ENCODE measurements around the gene BRMS1L. TPM values are rescaled to one million over a fixed set of nuclear protein-coding genes. Genes with fewer than 3 reads are reported as not detected.
A peak's percentile ranks its signal among the peaks of the same experiment; 100 is the strongest.

BRMS1L gene
- total RNA-seq, 1 donor from 2014 or later: 15.9 TPM

DNA sequence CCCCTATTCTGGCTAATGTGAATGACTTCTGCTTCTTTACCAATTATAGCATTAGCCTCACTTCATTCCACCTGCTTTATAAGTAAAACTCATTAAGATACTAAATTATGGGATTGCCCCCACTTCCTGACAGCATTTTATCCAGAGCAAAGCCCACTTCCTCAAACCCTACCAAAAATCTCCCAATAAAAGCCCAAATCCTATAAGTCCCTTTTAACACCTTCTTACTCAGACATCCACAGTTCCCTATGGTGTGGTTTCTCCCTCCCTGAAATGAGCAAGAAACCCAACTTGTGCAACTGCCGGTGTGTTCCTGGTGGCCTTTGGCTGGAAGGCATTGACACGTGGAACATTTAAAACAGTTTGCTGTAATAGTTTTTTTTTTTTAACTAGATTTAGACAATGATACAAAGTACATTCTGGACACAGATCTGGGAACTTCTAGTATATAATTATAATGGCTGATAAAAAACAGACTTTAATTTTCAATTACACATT, 53.1 kb downstream of the BRMS1L start:
- TF ChIP-seq, protein P1, sequence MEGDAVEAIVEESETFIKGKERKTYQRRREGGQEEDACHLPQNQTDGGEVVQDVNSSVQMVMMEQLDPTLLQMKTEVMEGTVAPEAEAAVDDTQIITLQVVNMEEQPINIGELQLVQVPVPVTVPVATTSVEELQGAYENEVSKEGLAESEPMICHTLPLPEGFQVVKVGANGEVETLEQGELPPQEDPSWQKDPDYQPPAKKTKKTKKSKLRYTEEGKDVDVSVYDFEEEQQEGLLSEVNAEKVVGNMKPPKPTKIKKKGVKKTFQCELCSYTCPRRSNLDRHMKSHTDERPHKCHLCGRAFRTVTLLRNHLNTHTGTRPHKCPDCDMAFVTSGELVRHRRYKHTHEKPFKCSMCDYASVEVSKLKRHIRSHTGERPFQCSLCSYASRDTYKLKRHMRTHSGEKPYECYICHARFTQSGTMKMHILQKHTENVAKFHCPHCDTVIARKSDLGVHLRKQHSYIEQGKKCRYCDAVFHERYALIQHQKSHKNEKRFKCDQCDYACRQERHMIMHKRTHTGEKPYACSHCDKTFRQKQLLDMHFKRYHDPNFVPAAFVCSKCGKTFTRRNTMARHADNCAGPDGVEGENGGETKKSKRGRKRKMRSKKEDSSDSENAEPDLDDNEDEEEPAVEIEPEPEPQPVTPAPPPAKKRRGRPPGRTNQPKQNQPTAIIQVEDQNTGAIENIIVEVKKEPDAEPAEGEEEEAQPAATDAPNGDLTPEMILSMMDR (IDR thresholded peaks at IDR 0.05; ENCODE audit: partially characterized antibody, unreplicated experiment): no peak
- Mint-ChIP-seq H3K4me3 (ENCODE audit: unreplicated experiment) (no peak overlapping the region), H3K27me3 (ENCODE audit: unreplicated experiment) (no peaks in the 10 kb centered on the region), H3K27ac (ENCODE audit: unreplicated experiment) (no peak overlapping the region), H3K4me1 (ENCODE audit: low read depth, unreplicated experiment) (no peaks in the 10 kb centered on the region), H3K36me3 (ENCODE audit: unreplicated experiment) (no peaks in the 10 kb centered on the region), H3K9me3 (ENCODE audit: unreplicated experiment) (peaks cover 4% of the 10 kb centered on the region)
- no peak for DNase-seq

DNA sequence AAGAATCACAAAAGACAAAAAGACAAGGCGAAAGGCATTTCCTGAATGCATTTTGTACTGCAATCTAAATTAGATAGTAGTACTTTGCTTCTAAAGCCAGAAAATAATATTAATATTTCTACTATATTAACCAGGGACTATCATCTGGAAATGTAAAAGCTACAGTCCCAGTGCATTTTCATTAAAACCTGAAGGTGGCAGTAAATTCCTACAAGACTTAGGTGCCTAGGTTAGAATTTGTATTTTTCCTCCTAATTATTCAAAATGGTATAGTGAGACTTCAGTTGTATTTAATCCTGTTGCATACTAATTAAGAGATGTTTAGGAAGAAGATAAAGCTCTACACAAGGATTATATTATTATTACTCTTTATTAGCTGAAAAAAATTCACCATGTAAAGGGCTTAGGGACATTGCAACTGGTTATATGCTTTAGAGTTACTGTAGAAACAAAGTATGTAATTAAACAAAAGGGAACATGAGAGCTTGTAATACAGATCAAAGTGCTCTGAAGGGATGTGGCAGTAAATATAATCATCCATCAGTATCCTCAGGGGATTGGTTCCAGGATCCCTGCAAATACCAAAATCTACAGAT, 53.6 kb downstream of the BRMS1L start:
- H3K27ac Mint-ChIP-seq (ENCODE audit: unreplicated experiment): no peak overlapping the region
- DNase-seq: no peak
- no peak overlapping the region for H3K4me3 Mint-ChIP-seq (ENCODE audit: unreplicated experiment)
- H3K4me1 Mint-ChIP-seq (ENCODE audit: low read depth, unreplicated experiment): no peaks in the 10 kb centered on the region
- peaks cover 4% of the 10 kb centered on the region for H3K9me3 Mint-ChIP-seq (ENCODE audit: unreplicated experiment)
- H3K27me3 Mint-ChIP-seq (ENCODE audit: unreplicated experiment): no peaks in the 10 kb centered on the region
- no peaks in the 10 kb centered on the region for H3K36me3 Mint-ChIP-seq (ENCODE audit: unreplicated experiment)
- TF ChIP-seq, protein P1 (IDR thresholded peaks at IDR 0.05; ENCODE audit: partially characterized antibody, unreplicated experiment): peak; percentile 39

GRCh38 chr14:35881280-35881679, 55.1 kb downstream of the BRMS1L start:
- TF ChIP-seq, protein P1 (IDR thresholded peaks at IDR 0.05; ENCODE audit: partially characterized antibody, unreplicated experiment): no peak
- Mint-ChIP-seq H3K36me3 (ENCODE audit: unreplicated experiment) (no peaks in the 10 kb centered on the region), H3K27me3 (ENCODE audit: unreplicated experiment) (no peaks in the 10 kb centered on the region), H3K4me3 (ENCODE audit: unreplicated experiment) (no peak overlapping the region), H3K4me1 (ENCODE audit: low read depth, unreplicated experiment) (no peaks in the 10 kb centered on the region), H3K27ac (ENCODE audit: unreplicated experiment) (no peak overlapping the region), H3K9me3 (ENCODE audit: unreplicated experiment) (peaks cover 4% of the 10 kb centered on the region)
- no peak for DNase-seq

DNA sequence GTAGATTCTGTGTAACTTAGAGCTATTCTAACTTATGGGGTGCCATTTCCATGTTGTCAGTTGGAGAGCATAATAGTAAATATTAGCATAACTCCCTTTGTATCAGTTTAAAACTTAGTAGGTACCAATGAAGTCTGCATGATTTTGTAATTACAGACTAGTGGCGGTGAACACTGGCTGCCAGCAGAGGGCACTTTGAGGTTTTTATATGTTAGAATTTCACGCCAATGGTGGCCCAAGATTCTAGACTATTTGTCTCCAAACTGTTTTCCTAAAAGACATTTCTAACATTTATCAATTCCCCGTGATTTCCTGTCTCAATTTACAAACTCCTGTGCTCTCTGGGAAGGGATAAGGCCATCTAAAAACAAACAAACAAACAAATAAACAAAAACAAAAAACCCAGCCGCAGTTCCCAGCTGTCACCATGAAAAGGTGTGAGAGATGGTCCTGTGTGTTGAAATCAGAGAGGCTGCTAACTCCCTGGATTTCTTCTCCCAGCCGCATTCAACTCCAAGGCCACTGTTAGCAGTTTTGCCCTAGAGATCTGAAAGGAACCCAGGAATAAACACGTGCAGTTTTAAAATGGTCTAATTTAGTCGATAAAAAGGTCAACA, 57.6 kb downstream of the BRMS1L start:
- Mint-ChIP-seq H3K4me3 (ENCODE audit: unreplicated experiment) (no peak overlapping the region), H3K4me1 (ENCODE audit: low read depth, unreplicated experiment) (no peaks in the 10 kb centered on the region), H3K27me3 (ENCODE audit: unreplicated experiment) (no peaks in the 10 kb centered on the region), H3K36me3 (ENCODE audit: unreplicated experiment) (no peaks in the 10 kb centered on the region), H3K9me3 (ENCODE audit: unreplicated experiment) (peaks cover 4% of the 10 kb centered on the region), H3K27ac (ENCODE audit: unreplicated experiment) (no peak overlapping the region)
- TF ChIP-seq, protein P1 (IDR thresholded peaks at IDR 0.05; ENCODE audit: partially characterized antibody, unreplicated experiment): peak; percentile 74
- peak; percentile 27 for DNase-seq

- Mint-ChIP-seq H3K4me3 (ENCODE audit: unreplicated experiment) (no peak overlapping the region), H3K27me3 (ENCODE audit: unreplicated experiment) (no peaks in the 10 kb centered on the region), H3K9me3 (ENCODE audit: unreplicated experiment) (no peaks in the 10 kb centered on the region), H3K36me3 (ENCODE audit: unreplicated experiment) (peaks cover 6% of the 10 kb centered on the region), H3K4me1 (ENCODE audit: low read depth, unreplicated experiment) (no peaks in the 10 kb centered on the region), H3K27ac (ENCODE audit: unreplicated experiment) (no peak overlapping the region)
- TF ChIP-seq, protein P1 (IDR thresholded peaks at IDR 0.05; ENCODE audit: partially characterized antibody, unreplicated experiment): no peak
- DNase-seq: no peak
Observed at GRCh38 chr14:35890308-35890707, 64.2 kb downstream of the BRMS1L start.
